ENCODE measurements around the gene HOXB3. TPM values are rescaled to one million over a fixed set of nuclear protein-coding genes. Genes with fewer than 3 reads are reported as not detected.

Gene HOXB3
- total RNA-seq, 2 donors from 2014 or later: 7.8 to 11.4 TPM

- DNase-seq (ENCODE audit: low spot score): no peak
- Histone ChIP-seq H3K4me3 (no peak overlapping the region), H3K27ac (no peak overlapping the region), H3K36me3 (no peaks in the 10 kb centered on the region), H3K27me3 (replicated peaks; ENCODE audit: insufficient read depth) (peaks cover 43% of the 10 kb centered on the region), H3K4me1 (replicated peaks) (peaks cover 4% of the 10 kb centered on the region), H3K9me3 (no peaks in the 10 kb centered on the region)
- 75% methylated on average over 3 of the region's 3 CpGs for WGBS
- intact Hi-C loops (cut with DNase I): no loop called here
- TF ChIP-seq POLR2AphosphoS5 (IDR thresholded peaks at IDR 0.05) (no peak), CTCF (IDR thresholded peaks at IDR 0.05) (no peak), POLR2A (IDR thresholded peaks at IDR 0.05) (no peak)
Measured at GRCh38 chr17:48583708-48584222, 6.3 kb downstream of the HOXB3 start.

DNA sequence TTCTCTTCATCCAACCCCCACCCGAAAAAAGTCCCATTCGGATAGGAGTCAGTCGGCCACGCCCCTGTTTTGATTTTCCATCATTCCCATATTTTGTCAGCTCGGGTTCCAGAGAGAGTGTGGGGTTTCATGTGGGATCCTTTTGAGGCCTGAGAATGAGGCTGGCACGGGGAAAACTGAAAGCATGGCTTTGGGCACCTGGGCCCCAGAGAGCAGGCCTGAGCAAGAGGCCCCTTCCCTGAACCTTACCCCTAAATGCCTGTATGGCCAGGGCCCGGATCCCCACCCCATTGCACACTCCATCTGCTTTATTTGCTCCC lies 7.3 kb downstream of the HOXB3 start:
- no peak overlapping the region for H3K27ac ChIP-seq
- intact Hi-C loops (cut with DNase I): no loop called here
- peaks cover 4% of the 10 kb centered on the region for H3K4me1 ChIP-seq (replicated peaks)
- 75% methylated on average over 7 of the region's 7 CpGs for WGBS
- TF ChIP-seq CTCF (IDR thresholded peaks at IDR 0.05) (no peak), POLR2A (IDR thresholded peaks at IDR 0.05) (no peak), POLR2AphosphoS5 (IDR thresholded peaks at IDR 0.05) (no peak)
- no peak overlapping the region for H3K4me3 ChIP-seq
- no peaks in the 10 kb centered on the region for H3K36me3 ChIP-seq
- H3K9me3 ChIP-seq: no peaks in the 10 kb centered on the region
- DNase-seq (ENCODE audit: low spot score): no peak
- peaks cover 46% of the 10 kb centered on the region for H3K27me3 ChIP-seq (replicated peaks; ENCODE audit: insufficient read depth)

GRCh38 chr17:48579760-48580554 lies 10.1 kb downstream of the HOXB3 start:
- no peak for TF ChIP-seq POLR2A (IDR thresholded peaks at IDR 0.05)
- no peak for TF ChIP-seq POLR2AphosphoS5 (IDR thresholded peaks at IDR 0.05)
- no peak for TF ChIP-seq CTCF (IDR thresholded peaks at IDR 0.05)
- intact Hi-C loops (cut with DNase I): no loop called here
- no peak overlapping the region for H3K27ac ChIP-seq
- no peaks in the 10 kb centered on the region for H3K9me3 ChIP-seq
- H3K4me3 ChIP-seq: no peak overlapping the region
- no peak for DNase-seq (ENCODE audit: low spot score)
- WGBS: 26% methylated on average over 26 of the region's 26 CpGs
- peaks cover 66% of the 10 kb centered on the region for H3K27me3 ChIP-seq (replicated peaks; ENCODE audit: insufficient read depth)
- H3K4me1 ChIP-seq (replicated peaks): no peaks in the 10 kb centered on the region
- no peaks in the 10 kb centered on the region for H3K36me3 ChIP-seq

DNA sequence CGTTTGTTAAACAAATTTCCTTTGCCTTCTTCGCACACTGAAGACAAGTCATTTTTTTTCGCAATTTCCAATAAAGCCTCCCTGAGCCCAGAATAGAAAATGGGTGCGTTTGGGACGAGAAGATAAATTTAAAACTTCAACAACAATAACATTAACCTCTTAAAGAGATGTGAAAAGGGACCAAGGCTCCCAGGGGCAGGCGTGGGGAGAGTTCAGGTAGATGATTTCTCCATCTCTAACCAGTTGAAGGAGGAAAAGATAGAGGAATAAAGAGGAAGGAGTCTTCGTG lies 10.6 kb downstream of the HOXB3 start:
- WGBS: 43% methylated on average over 7 of the region's 7 CpGs
- intact Hi-C loops (cut with DNase I): no loop called here
- Histone ChIP-seq H3K27me3 (replicated peaks; ENCODE audit: insufficient read depth) (peaks cover 69% of the 10 kb centered on the region), H3K4me1 (replicated peaks) (no peaks in the 10 kb centered on the region), H3K4me3 (no peak overlapping the region), H3K27ac (no peak overlapping the region), H3K36me3 (no peaks in the 10 kb centered on the region), H3K9me3 (no peaks in the 10 kb centered on the region)
- TF ChIP-seq POLR2AphosphoS5 (IDR thresholded peaks at IDR 0.05) (no peak), CTCF (IDR thresholded peaks at IDR 0.05) (no peak), POLR2A (IDR thresholded peaks at IDR 0.05) (no peak)
- DNase-seq (ENCODE audit: low spot score): no peak

All from prostate gland (tissue), 2 donors.